ENCODE measurements around the gene PRM2.

PRM2 gene

GRCh38 chr16:11259655-11260595 lies 16.4 kb downstream of the PRM2 start:
- DNase-seq: no peak

GRCh38 chr16:11258553-11259492 lies 17.5 kb downstream of the PRM2 start:
- no peak for DNase-seq

- peak in 3 of 4 experiments; percentile 12 to 29 (median 22) for DNase-seq
Observed at GRCh38 chr16:11257131-11257938, 18.9 kb downstream of the PRM2 start.

- DNase-seq: no peak
Observed at GRCh38 chr16:11256661-11257130, 19.6 kb downstream of the PRM2 start.

GRCh38 chr16:11255737-11256660 lies 20.3 kb downstream of the PRM2 start, which contains the start of gene SOCS1:
Gene SOCS1 (minus strand): TSS chr16:11256204. CDS start chr16:11255478, 726 bp downstream.
- peak; percentile 77 to 89 (median 78) for DNase-seq

- peak; percentile 35 to 64 (median 50) for DNase-seq
Observed at GRCh38 chr16:11254913-11255736, 21.2 kb downstream of the PRM2 start.

- DNase-seq: peak in 1 of 4 experiments; percentile 42
Observed at GRCh38 chr16:11253995-11254912, 22.0 kb downstream of the PRM2 start.

GRCh38 chr16:11253009-11253994 lies 23.0 kb downstream of the PRM2 start:
- no peak for DNase-seq

GRCh38 chr16:11252482-11252931 lies 23.8 kb downstream of the PRM2 start:
- DNase-seq: no peak

GRCh38 chr16:11251525-11252481 lies 24.5 kb downstream of the PRM2 start:
- DNase-seq: peak; percentile 34 to 76 (median 52)

- DNase-seq: no peak
Observed at GRCh38 chr16:11250786-11251524, 25.3 kb downstream of the PRM2 start.

- DNase-seq: no peak
Observed at GRCh38 chr16:11250091-11250785, 26.0 kb downstream of the PRM2 start.

GRCh38 chr16:11249233-11250061 lies 26.8 kb downstream of the PRM2 start:
- no peak for DNase-seq

GRCh38 chr16:11248133-11248532 lies 28.1 kb downstream of the PRM2 start:
- no peak for DNase-seq

Measured in activated naive CD4-positive, alpha-beta T cell (primary cell).